ENCODE data around the gene IL13RA2. TPM values are rescaled to one million over a fixed set of nuclear protein-coding genes. Genes with fewer than 3 reads are reported as not detected.
A peak's percentile ranks its signal among the peaks of the same experiment; 100 is the strongest.

Gene IL13RA2, protein sequence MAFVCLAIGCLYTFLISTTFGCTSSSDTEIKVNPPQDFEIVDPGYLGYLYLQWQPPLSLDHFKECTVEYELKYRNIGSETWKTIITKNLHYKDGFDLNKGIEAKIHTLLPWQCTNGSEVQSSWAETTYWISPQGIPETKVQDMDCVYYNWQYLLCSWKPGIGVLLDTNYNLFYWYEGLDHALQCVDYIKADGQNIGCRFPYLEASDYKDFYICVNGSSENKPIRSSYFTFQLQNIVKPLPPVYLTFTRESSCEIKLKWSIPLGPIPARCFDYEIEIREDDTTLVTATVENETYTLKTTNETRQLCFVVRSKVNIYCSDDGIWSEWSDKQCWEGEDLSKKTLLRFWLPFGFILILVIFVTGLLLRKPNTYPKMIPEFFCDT
- 0.22 TPM for polyA plus RNA-seq (2013, experiment 1 of 2; ENCODE audit: insufficient read length)
- 0.32 TPM for polyA plus RNA-seq (2013, experiment 2 of 2; ENCODE audit: insufficient read length)

DNA sequence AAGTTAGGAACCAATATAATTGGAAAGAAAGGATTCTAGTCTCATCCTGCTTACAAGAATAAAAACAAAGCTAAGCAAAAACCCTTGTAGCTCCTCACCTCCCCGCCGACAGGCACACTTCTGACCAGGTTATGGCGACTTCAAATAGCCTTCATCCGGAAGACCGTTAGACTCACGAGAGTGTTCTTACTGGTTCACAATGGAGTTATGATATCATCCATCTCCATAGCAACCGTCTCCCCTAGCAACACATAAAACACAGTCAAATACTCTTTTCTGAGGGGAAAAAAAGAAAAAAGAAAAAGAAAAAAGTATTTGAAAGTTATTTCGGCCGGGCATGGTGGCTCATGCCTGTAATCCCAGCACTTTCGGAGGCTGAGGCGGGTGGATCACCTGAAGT lies at the start of gene IL13RA2:
Gene IL13RA2, minus strand, starts transcription at position 162 of the 400 bp plus-strand sequence. CDS start 347 bp downstream, outside the sequence.
- no peak for DNase-seq

DNA sequence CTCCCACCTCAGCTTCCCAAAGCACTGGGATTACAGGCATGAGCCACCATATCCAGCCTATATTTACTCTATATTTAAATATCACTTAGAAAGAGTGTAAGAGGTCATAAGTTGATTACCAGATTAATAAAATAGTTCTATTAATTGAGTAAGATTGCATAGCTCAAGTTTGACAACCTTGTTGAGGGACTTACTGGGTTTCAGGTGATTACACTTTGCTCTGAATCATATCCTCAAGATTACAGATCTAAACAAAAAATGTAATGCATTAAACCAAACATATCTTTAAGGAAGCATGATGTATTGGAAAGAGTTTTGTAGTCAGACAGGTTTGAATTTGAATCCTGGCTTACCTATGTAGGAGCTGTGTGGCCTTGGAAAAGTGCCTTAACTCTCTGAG lies 47.9 kb upstream of the IL13RA2 start:
- DNase-seq: no peak

DNA sequence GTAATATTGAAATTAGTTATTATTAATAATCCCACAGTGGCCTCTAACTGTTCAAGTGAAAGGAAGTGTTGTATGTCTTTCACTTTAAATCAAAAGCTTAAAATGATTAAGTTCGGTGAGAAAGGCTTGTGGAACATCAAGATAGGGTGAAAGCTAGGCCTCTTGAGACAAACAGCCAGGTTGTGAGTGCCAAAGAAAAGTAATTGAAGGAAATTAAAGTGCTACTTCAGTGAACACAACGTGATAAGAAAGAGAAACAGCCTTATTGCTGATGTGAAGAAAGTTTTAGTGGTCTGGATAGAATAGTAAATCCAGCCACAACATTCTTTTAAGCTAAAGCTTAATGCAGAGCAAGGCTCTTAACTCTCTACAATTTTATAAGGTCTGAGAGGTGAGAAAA lies 42.6 kb upstream of the IL13RA2 start:
- DNase-seq: no peak

DNA sequence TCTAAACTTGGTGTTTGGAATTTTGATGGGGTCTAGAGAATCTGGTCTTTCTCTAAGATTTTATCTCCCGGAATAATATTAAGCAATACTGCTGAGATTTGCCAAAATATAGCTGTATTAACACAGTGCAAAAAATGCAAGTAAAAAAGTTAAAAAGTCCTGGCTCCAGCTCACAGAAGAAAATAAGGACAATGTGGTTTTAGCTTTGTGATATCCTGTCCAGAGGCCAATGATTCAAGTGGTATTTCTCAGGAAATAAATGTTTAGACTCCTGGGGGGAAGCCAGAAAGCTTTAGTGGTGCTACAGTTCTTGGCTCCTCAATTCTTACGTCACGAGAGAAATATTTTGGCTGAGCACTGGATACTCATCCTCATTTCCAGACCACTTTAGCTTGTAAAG lies 40.9 kb upstream of the IL13RA2 start:
- DNase-seq: peak; percentile 94

DNA sequence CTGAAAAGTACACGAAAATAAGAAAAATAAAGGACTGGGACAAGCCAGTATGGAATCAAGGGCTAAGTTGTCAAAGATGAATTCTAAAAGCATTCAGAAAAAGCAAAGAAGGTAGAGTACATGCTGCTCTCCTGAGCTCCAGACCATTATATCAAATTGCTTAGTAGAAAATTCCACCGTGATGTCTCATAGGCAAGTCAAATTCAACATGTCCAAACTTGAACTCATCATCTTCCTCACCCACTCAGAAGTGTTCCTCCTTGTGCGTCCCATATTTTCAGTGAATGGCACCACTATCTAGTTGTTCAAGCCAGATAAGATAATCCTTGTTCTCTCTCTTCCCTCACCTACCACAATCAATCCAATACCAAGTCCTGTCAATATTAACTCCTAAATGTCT lies 37.5 kb upstream of the IL13RA2 start:
- no peak for DNase-seq

DNA sequence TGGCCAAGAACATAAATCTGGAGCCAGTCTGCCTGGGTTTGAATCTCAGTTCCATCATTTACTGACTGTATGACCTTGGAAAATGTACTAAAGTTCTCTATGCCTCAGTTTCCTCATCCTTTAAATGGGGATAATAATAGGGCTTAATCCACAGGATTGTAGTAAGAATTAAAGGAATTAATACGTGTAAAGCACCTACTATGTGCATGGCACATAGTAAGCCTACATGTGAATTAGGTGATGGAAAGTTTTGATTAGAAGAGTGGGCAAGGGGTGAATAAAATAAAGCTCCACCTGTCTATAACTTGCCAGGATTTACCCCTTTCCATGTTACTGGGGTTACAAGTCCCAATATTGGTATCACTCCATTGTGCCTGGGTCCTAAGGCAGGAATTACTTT lies 35.8 kb upstream of the IL13RA2 start:
- no peak for DNase-seq

DNA sequence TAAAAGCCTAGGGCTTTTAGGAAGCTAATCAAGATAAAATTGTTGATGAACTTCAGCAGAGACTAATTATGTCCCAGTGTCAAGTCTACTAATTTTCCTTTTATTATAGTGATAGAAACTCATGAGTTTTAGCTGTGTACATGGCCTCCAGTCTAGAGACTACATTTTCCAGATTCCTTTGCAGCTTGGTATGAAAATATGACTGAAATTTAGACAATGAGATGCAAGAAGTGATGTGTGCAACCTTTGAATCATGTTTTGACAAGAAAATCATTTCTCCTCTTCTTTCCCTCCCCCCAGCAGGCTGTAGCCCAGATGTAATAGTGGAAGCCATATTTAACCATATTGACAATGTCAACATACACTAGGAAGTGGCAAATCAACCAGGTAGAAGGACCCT lies 30.3 kb upstream of the IL13RA2 start:
- peak; percentile 44 for DNase-seq

DNA sequence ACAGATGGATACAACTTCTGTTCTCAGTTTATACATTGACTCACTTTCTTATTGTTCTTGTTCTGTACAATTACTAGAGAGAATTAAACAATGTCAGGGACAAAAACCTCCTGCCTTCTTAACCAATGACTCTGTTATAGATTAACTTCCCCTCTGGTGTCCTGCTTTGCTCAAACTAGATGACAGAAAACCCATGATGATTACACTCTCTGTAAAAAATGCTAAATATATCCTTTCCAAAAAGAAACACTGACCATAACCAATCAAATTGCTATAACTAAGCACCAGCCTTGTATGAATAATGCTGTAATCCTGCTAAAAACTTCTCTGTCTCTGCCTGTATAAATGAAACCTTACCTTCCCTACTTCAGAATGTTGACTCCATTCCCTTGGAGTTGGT lies 29.8 kb upstream of the IL13RA2 start:
- peak; percentile 60 for DNase-seq

DNA sequence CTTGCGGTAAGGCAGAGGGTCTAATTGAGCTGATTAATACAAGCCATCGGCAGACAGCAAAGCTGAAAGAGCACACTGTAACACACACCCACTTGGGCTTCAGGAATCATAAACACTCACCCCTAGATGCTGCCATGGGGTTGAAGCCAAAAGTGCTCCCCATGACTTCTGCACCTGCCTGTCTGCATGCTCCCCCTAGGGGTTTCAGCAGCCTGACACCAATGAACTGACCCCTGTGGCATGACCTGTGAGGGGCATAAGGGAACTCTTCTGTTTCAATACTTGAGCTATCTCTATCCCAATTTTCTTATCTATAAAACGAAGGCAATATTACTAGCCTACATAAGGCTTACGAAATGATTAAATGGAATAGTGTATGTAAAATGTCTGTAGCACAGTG lies 23.0 kb upstream of the IL13RA2 start:
- no peak for DNase-seq

DNA sequence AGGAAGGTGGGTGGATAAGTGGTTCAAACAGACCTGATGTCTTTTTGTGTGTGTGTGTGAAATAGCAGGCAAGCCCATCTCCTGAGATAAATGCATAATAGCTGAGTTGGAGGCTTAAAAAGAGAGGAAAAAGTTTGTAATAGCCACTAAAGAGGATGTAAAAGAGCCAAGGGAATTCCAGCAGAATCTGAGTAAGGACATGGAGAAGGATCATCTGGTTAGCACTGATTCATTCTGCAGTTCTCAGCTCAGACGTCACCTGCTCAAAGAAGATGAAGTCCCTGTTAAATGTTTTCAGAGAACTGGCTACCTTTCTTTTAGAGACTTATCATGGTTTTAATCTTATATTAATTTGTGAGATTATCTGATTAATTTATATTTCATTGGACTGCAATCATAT lies 21.0 kb upstream of the IL13RA2 start:
- peak; percentile 13 for DNase-seq

DNA sequence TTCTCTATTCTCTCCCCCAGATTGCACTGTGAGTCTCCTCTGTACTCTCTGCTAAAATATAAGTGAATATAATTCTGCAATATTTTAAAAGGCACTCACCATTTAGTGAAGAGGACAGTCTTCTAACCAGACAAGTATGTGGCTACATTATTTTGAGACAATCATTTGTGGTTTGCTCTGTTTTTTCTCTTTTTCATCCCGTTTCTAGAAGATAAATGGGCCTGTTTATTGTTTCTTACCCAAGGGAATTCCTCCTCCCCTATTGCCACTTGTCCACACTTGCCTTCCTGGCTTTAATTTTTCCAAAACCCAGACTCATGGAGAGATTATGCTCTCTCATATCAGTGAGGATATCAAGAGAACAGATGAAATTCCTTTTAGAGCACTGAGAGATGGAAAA lies 18.6 kb upstream of the IL13RA2 start:
- no peak for DNase-seq

DNA sequence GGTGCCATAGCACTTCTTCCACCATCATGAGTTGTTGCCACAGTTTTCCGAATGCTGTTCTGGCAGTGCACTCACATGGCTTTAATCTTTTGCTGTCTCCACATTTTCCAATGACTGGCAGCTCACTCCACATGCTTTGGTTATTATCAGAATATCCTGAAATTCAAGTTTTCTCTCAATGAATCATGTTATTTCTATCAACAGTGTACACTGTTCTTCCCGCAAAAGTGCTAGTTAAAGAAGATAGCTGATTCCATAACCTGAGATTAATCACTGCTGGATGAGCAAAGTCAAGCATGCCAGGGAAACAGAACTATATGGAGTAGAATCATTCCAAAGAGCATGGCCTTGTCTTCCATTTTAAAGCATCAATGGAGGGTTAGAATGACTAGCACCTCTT lies 14.6 kb upstream of the IL13RA2 start:
- peak; percentile 10 for DNase-seq

DNA sequence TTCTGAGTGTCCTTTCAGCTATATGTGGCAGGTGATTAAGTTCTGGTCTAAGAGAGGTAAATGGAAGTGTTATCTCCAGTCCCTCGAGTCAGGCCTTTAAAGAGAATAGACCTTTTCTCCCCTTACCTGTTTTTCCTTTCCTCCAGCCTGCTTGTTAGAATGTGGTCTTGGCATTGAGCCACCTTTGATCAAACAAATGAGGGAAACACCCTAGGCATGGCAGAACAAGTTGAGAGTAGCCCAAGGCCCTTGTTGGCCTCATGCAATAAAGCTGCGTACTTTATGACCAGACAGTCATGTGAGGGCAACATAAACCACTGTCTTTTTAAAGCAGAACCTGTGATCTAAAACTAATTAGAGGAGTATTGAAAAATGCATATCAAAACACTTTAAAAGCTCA lies 13.2 kb upstream of the IL13RA2 start:
- no peak for DNase-seq

DNA sequence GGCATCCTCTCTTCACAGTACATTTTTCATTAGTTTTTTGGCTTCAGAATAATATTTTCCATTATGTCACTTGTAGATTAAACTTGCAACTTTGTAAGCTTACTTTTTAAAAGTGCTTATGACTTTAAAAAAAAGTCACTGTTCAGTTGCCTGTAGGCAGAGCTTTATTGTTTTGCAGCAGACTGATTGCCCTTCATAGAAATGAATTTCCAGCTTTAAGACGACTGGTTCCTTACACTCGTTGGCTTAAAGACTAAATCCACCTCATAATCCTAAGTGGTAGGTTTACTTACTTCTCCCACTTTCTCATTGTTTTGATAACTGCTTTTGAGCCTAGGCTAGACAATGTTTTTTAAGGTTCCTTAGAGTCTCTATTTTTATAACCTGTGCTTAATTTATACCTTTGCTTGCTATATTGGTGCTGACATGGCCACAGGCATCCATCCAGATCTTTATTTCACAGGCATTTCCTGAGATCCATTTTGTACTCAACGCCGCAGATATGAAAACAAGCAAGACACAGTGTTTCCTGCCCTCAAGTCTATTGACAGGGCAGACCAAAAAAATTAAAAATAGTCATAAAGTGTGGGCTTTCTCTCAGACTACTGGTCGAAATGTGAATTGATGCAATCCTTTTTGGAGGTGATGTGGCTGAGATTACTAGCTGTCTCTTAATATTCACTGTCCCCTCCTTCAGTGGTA lies 12.6 kb upstream of the IL13RA2 start:
- peak; percentile 25 for DNase-seq

DNA sequence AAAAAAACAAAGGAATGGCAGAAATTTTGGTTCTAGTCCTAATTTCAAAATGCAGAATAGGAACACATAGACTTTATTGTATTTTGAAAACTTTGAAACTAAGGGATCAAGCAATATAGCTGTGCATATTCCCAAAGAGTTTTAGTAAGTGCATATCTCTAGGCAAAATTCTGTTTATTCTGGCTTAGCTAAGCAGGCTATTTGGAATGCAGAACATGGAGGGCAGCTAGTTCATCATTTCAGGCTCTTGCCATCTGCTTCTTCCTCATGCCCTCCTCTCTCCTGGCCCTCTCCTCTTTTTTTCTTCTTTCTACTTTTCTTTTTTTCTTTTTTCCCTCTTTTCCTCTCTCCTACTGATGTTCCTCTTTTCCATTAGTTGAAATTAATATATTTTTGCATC lies 12.0 kb upstream of the IL13RA2 start:
- no peak for DNase-seq

DNA sequence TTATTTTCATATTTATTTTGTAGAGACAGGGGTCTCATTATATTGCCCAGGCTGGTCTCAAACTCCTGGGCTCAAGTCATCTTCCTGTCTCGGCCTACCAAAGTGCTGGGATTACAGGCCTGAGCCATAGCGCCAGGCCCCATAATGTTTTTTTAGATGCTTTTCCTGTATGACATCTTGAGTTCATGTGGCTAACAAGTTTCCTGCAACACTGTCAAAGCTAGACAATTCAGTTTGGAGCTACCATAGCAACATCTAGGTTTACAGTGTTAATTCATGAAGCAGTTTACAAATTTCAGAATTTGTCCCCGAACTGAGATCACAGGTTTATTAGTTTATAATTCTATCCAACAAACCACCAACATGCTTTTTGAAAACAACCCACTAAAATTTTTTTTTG lies 6.4 kb upstream of the IL13RA2 start:
- no peak for DNase-seq

DNA sequence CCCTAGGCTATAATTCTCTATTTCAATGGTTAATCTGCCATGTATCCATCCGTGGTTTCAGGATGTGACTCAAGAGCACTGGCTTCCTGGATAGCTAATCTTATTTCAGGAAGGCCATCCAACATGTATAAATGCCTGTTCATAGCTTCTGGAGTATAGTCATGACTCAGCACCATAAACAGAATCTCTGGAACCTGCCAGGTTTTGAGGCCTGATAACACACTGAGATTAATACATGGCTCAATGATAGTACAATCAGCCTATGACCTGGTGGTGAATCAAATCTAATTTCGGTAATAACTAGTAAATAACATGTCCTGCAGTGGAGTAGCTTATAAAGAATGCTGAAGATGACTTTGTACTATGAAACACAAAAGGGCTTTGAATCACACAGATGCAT lies 5.7 kb upstream of the IL13RA2 start:
- DNase-seq: peak; percentile 77

DNA sequence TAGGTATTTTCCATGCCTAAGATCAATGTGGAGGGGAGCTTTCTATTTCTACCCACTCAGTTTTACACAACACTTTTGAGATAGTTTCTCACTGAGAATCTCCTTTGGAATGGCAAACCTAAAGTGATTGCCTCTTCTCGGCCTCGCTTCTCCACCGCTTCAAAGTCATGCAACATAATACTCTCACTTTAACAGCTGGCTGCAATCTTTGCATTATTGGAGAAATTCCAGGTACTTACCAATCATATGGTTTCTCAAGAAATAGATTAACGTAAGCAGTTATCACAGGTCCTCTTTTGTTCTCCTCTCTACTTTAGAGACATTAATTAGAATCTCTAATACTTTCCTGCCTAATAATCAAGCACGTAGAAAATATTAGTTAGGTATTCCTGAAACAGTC lies 3.7 kb upstream of the IL13RA2 start:
- DNase-seq: peak; percentile 28

DNA sequence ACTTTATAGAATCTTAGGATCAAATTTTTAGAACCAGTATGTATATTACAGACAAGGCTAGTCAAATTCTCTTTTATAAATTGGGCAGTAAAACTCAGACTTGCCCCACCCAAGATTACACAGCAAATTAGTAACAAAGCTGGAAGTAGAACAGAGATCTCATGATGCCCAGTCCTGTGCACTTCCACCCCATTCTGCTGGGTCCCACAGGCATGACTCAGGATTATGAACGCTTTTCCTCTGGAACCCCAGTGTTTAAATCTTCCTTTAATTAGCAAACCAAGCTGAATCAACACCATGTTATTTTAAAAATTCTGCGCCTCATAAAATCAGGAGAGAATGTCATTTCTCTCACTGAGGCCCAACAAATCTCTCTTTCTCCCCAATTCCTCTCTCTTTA lies 1.5 kb upstream of the IL13RA2 start:
- peak; percentile 29 for DNase-seq

DNA sequence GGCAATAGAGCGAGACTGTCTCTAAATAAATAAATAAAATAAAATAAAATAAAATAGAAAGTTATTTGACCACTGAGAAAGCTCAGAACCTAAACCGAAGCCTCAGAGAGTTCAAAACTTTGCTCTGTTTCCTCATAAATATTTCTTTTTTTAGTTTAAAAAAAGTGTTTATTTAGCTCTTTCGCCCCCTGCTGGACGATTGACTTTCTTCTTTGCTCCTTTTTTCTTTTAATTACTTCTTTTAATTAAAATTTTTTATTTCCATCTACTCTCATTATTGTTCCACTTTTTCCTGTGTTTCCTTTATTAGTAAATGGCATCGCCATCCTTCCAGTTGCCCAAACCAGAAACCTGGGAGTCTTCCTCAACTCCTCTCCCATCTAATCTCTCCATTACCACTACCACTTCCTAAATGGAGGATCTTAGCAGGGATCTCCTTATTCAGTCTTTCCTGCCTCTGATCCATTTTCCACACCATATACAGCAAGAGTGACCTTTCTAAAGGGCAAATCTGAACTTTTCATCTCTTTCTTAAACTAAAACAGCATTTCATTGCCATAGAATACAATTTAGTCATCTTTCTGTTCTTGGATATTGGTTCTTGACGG lies 728 bp upstream of the IL13RA2 start:
- DNase-seq: no peak

DNA sequence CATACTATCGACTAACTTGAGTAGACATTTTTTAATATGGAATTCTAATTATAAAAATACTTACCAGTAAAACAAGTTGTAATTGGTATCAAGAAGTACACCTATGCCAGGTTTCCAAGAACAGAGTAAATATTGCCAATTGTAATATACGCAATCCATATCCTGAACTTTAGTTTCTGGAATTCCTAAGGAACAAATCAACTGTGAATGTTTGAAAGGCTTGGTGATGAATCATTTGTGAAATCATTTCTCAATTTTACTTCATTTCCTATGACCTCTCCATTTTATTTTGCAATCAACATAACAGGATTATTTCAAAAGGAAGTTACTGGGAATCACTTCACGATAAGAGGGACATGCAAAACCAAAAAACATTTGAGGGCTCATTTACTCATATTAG lies 3.7 kb downstream of the IL13RA2 start:
- DNase-seq: no peak

DNA sequence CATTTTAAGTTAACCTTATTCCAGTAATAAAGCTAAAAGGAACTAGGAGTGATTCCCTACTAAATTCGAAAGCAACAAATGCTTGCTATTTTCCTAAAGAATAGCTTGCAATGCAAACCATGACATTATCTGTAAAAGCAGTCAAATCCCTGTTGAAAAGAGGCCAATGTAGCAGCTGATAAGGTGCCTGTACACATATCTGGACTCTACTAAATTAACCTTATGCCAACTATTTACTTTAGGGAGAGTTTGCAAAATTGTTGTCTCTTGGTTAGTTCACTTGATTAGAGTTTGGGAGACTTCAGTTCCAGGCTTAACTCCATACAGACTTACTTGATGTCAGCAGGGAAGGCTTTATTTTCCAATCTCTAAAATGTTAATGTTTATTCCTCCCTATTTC lies 6.0 kb downstream of the IL13RA2 start:
- no peak for DNase-seq

DNA sequence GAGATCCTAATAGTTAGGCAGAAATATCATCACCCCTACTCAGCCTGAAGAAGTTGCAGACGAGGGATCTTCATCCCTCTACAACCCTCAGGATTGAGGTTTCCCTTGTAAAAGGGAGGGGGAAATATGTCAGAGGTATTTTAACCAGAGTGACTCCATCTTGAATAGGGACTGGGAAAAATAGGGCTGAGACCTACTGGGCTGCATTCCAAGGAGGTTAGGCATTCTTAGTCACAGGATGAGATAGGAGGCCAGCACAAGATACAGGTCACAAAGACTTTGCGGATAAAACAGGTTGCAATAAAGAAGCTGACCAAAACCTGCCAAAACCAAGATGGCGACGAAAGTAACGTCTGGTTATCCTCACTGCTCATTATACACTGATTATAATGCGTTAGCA lies 17.5 kb downstream of the IL13RA2 start:
- DNase-seq: no peak

DNA sequence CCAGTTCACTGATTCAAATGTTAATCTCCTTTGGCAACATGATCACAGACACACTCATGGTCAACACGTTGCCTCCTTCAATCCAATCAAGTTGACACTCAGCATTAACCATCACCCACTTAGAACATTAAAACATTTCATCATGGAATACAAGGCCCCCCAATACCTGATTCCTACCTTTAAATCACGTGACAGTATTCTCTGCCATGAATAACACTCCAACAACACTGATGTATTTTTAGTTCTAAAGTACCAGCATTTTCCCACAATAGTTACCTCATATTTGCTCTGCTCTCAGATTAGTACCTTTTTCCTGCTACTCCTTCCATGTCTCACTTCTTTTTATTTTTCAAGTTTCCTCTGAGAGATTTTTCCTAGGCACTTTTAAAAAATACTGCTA lies 19.6 kb downstream of the IL13RA2 start:
- no peak for DNase-seq

Measured in fibroblast of skin of abdomen (primary cell).